Cerebellar cortex (tissue), 1 donor: Measurements from ENCODE around the gene CDIP1.

Experiments used
- DNase-seq: peaks from one replicate; pipeline ENCODE4 v3.0.0-alpha.2; 2015; ENCODE audit warnings: low spot score

CDIP1 gene

DNA sequence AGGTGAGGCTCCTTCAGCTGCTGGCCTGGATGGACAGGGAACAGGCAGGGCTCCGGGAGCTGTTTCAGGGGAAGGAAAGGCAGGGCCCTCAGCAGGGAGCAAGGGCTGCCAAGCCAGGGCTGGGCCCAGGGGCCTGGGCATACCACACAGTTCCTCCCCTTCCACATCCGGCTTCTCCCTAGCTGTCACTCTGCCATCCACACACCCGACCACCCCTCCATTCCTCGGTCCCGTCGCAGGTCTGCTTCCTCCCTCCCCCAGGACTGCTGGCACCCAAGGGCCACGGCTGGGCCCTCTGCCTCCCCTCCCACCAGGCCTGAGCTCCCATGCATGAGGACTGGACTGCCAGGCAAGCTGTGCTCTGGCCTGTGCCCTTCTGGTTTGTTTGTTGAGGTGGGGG, 24.0 kb downstream of the CDIP1 start:
- DNase-seq, result no peak

DNA sequence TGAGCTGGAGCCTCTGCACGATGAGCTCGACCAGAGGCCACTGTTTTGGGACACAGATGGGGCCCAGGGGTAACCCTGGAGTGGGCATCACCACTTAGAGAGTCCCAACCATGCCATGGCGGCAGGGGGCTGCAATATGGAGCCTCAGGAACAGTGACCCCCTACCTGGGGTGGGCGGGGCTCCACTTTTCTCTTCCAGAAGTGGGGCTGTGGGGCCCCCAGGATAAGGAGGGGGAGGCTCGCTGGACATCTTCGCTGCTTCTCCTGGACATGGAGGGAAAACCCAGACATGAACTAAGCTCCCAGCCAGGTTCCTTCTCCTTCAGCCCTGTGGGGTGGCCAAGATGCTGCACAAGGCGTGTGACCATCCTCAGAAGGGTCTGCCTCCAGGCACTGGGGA, 24.7 kb downstream of the CDIP1 start:
- no peak for DNase-seq

DNA sequence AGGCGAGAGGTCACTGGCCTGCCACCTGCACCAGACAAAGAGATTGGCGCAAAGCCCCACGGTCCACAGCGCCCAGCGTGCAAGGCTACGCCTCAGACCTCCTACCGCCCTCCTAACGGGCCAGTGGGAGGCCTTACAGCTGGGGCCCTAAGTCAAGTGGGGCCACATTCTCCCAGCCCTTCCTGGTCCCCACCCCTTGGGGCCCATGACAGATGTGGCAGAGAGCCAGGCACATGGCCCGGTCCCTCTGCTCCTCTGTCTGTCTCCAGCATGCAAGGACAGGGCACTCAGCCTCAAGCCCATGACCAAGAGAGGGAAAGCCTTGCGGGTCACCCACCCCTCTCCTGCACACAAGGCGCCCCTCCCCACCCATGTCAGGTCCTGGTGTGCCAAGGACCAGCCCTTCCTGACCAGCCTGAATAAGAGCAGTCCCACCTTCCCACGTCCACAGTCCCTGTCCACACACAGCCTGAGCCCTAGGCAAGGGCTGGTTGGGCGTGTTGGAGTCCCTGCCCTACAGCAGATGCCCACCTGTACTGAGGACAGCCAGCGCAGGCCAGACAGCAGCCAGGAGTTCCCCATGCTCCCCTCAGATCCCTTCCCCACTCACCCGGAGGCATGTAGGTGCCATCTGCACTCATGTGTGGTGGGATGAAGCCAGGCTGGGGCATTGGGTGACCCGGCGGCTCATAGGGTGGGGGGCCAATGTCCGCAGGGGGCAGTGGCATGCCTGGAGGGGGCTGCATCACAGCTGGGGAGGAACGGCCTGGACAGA, 25.3 kb downstream of the CDIP1 start:
- DNase-seq, result no peak

DNA sequence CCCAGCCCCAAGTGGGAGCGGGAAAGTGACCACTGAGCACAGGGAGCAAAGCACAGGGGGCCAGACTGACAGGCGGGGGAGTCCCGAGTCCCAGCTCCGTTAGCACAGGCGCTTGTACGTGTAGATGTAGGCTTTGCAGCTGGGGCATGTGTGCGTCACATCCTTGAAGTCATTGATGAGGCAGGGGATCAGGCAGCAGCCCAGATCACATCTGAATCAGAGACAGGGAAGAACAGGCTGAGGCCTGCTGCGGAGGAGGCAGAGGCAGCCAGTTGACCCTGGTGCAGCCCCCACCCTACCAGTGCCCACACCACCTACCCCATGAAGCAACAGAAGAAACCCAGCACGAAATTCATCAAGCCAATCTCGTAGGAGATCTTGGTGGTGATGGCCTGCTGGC, 26.1 kb downstream of the CDIP1 start:
- no peak for DNase-seq

DNA sequence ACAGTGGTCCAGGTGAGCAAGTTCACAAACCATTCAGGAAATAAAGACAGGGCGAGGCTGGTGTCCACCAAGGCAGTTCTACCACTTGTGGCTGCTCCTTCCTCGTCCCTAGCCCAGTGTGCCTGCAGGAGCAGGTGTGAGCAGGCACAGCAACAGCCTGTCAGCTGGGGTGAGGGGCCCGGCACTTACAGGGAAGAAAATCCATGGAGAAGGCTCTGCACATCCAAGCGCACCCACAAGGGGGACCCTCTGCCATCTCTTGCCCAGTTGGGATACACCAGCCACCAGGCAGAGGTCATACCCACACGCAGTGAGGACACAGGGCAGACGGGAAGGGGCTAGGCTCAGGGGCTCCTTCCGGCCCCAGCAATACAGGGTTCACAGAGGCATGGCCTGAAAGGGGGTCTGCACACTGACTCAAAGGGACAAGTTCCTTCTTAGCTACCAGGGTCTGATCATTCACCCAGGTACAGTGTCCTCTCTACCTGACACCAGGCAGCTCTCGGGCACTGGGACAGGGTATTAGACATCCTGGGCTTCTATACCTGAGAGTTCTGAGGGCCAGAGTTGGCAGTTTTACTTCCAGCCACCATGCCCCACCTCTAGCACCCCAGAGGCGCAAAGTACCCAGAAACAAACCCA, 27.0 kb downstream of the CDIP1 start:
- peak; percentile 75 for DNase-seq

DNA sequence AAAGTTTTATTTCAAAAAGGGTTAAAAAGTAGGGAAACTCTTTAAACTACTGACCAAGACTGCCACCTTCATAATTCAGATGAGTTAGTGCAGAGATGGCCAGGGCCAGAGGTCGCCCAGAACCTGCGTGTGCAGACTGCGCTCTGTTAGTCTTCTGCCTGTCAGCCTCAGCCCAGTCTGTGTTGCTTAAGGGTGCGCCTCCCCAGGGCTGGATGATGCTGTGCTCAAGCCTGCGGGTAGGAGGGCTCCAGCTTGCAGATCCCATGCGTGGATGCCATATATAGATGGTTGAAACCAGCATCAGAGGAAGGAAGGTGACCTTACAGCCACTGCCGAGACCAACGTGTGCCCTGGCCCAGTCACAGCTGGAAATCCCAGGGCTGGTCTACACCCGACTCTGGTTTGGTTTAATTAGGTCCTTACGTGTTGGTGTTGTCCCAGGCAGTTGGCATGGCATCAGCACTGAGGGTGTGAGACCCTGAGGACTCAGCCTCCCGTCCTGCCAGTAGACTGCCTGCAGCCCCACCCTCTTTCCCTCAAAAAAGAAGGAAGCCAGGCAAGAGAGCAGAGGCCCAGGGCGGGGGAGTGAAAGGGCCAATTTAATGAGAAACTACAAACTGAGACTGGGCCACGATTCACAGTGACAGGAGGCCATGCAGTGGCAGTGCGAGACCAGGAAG, 27.7 kb downstream of the CDIP1 start:
- no peak for DNase-seq

DNA sequence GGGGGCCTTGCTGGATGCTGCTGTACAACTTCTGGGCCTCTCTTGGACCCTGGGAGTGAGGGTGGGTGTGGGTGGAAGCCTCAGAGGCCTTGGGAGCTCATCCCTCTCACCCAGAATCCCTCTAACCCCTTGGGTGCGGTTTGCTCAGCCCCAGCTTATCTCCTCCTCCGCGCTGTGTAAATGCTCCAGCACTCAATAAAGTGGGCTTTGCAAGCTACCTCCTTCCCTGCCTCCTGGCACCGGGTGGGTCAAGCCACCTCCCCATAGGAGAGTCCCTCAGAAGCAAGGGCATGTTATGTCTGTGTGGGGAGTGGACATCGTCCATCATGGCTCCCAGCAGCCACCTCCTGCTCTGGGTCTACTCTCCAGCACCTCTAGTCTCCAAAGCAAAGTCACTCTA, 28.4 kb downstream of the CDIP1 start:
- DNase-seq, result no peak

DNA sequence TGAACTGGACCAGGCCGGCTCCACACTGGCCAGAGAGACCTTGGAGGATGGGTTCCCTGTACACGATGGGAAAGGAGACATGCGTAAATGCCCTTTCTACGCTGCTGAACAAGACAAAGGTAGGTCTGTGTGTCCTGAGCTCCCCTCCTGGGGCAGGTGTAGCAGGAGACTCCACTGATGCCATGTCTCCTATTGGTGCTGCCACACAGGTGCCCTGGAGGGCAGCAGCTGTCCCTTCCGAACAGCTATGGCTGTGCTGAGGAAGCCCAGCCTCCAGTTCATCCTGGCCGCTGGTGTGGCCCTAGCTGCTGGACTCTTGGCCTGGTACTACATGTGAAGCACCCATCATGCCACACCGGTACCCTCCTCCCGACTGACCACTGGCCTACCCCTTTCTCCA, 29.2 kb downstream of the CDIP1 start:
- DNase-seq, result no peak

DNA sequence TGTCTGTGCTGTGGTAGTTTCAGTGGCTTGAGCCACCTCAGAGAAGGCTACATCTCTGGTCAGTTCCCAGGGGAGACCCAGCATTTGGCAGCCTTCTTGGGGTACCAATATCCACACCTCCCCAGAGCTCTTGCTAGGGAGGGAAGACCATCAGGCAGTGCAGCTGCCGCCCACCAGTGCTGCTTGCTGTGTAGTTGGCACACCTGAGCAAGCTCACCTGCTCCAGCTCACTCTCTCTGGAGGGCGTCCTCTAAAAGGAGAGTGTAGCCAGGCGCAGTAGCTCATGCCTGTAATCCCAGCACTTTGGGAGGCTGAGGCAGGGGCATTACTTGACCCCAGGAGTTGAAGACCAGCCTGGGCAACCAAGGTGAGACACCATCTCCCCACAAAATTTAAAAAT, 29.8 kb downstream of the CDIP1 start:
- no peak for DNase-seq

DNA sequence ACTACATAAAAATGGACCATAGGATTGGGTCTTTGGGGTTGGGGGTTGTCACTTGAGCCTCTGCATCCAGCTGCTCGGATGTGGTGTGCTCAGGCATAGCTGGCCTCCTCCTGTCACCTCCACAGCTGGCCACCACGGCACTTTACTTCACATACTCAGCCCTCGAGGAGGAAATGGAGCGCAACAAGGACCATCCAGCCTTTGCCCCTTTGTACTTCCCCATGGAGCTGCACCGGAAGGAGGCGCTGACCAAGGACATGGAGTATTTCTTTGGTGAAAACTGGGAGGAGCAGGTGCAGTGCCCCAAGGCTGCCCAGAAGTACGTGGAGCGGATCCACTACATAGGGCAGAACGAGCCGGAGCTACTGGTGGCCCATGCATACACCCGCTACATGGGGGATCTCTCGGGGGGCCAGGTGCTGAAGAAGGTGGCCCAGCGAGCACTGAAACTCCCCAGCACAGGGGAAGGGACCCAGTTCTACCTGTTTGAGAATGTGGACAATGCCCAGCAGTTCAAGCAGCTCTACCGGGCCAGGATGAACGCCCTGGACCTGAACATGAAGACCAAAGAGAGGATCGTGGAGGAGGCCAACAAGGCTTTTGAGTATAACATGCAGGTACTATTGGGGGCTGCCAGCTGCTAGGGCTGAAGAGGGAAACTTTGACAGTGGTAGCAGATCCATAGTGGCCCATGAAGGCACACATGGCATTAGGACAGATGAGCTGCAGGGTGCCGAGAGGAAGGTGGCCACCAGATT, 30.8 kb downstream of the CDIP1 start:
- DNase-seq, result no peak

DNA sequence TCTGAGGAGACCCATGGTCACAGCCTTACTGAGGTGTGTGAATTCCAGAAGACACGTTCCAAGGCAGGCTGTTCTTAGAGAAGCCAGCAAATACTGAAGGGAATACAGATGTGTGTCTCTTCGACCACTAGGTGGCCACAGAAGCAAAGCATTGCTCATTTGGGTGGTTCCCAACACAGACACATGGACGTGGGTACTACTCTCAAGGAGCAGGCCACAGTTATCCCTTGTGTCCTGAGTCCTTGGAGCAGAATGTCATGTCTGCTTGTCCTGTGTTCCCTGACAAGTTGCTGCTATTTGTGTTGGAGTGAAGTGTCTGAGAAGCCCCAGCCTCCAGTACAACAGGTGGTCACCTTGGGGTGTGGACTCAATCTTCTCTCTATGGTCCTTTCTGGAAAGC, 32.1 kb downstream of the CDIP1 start:
- peak; percentile 93 for DNase-seq

DNA sequence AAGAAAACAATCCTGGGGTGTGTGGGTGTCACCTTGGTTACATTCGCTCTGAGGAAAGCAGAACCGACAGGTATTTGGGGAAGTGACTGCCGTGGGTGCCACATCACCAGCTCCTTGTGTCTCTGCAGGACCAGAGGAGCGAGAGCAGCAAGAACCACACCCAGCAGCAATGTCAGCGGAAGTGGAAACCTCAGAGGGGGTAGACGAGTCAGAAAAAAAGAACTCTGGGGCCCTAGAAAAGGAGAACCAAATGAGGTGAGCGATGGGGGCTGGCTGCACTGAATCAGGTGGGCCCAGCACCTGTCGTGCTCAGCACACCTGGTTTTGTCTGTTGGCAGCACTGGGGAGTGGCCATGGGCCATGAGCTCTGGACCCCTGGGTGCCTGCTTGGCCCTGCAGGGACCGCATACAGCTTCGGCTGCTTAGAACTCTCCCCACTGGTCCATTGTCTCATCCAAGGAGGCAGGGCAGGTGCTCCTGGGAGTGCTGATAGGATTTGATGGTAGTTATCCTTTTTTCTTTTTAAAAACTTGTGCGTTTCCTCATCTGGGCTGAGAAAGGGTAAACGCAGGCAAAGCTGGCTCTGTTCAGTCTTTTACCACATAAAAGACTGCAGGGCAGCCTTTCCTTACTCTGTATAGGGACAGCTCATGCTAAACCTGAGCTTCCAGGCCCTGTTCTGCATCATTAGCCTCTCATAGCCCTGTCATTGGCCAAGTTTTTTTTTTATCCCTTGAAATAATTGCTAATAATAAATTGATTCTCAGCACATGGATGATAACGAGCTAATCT, 33.0 kb downstream of the CDIP1 start:
- DNase-seq, result no peak

DNA sequence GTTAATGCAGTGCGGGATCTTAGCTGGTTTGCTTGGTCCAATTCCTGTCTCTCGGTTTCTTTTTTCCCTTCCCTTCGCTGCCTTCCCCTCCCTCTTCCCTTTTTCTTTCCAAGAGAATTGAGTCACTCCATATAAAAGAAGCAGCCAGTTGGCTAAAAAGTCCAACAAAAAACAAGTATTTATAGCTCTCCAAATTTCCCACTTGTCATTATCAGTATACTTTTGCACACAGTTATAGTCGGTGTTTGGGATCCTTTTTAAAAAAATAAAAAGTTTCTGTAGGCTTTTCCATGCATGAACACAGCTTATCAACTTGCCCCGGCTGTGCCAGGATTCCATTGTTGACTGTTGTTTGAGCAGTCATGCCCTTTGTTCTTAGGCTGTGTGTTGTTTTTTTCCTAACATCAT, 37.5 kb downstream of the CDIP1 start:
- DNase-seq, result no peak

DNA sequence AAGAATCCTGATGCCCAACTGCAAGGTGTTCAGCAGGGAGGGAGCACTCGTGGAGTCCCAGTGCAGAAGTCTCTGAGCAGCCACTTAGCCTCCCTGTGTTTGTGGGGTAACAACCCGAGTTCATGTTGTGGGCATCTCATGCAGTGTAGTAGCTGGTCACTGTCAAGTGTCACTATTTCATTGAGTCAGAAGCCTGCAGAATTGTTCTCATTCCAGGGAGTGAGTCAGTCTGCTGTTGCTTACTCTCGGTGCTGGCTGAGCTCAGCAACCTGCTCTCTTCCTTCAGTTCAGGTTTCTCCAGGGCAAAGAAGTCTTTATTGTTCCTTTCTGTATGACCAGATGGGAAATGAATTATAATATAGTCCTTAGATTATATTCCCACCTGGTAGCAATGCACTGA, 38.3 kb downstream of the CDIP1 start:
- DNase-seq, result no peak

DNA sequence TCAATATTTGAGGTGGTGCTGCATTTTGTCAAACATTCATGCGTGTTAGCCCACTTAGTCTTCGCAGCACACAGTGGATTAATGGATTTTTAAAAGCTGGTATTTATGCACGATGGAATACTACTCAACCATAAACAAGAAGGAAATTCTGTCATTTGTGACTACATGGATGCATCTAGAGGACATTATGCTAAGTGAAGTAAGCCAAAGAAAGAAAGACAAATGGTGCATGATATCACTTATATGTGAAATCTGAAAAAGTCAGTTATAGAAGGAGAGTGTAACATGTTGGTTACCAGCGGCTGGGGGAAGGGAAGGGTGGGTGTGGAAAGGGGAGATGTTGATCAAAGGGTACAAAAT, 39.4 kb downstream of the CDIP1 start:
- no peak for DNase-seq

DNA sequence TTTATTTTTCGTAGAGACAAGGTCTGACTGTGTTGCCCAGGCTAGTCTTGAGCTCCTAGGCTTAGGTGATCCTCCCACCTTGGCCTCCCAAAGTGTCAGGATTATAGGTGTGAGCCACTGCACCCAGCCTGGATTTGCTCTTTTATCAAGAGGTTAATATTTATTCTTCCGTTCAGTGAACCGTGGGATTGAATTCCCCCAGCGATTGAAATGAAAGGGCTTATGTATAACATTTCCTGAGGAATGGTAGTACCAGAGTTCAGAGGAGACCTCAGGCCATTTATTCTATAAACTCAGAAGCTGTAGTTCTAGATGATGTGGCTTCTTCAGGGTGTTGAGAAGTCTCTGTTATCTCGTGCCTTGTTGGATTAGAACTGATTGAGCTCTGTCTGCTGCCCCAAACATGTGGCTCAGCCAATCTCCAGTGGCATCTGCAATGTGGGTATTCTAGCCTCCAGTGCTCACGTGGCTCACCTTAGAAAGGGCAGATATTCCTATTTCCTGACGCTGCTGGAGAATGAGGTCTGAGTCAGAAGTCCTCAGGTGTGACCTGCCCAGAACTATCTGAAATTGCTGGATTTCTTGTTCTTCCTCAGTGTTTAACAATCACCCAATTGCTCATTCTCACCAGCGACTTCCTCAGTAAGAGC, 39.9 kb downstream of the CDIP1 start:
- DNase-seq, result no peak

DNA sequence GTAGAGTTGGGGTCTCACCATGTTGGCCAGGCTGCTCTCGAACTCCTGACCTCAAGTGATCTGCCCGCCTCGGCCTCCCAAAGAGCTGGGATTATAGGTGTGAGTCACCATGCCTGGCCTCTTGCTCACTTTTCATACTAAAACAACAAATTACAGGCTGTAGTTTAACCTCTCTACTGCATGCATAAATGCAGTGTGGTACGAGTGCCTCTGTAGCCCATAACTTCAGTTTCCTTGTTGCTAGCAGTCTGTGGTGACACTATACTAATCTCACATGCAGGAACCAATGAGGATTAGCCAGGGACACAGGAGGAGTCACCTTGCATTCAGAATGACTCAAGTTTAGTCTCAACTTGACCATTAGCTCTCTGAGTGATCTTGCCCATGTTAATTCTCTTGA, 42.3 kb downstream of the CDIP1 start:
- no peak for DNase-seq

DNA sequence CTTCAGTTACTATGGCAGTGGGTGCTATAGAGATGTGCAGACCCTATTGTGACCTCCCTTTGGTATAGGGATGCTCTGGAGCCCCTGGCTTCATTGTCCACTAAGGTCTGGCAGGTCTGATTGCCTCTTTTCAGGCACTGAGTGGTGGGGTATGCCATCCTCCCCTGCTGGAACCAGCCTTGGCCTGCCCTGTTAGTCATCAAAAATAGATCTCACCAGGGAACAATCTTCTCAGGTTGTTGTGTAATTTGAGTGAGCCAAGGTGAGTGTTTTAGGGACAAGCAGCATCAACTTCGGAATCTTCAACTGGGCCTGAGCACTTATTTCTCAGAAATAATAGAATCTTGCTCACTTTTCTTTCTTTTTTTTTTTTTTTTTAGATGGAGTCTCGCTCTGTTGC, 42.8 kb downstream of the CDIP1 start:
- DNase-seq, result no peak

DNA sequence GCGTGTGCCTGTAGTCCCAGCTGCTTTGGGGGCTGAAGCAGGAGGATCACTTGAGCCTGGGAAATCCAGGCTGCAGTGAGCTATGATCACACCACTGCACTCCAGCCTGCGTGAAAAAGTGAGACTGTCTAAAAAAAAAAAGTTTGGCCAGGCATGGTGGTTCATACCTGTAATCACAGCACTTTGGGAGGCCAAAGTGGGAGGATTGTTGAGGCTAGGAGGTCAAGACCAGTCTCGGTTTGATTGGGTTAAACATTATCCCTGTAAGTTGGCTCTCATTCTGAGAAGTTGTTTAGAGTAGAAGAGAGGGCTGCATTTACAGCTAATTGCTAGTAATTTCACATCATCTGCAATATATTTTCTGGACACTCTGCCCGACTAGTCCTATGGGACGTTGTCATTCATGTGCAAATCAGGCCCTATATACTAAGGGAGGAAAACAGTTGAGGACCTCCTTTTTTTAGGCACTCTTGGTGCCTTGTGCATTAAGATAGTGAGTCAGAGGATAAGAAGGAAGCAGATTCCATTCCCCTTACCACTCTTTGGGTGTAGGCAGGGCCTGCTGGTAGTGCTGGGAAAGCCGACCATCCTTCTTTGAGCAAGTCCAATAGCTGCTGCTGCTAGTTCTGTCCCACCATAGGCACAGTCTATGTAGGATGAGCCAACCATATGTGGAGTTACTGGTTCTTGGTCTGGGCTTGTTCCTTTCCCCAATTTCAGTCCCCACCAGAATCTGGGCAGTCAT, 43.7 kb downstream of the CDIP1 start:
- DNase-seq, result no peak

DNA sequence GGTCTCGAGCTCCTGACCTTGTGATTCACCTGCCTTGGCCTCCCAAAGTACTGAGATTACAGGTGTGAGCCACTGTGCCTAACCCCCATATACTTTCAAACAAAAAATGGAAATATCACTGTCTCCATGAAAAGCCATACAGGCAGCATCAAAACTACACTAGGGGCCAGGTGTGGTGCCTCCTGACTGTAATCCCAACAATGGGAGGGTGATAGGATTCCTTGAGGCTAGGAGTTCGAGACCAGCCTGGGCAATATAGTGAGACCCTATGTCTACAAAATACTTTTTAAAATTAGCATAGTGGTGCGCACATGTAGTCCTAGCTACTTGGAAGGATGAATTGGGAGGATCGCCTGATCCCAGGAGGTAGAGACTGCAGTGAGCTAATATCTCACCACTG, 46.7 kb downstream of the CDIP1 start:
- no peak for DNase-seq

DNA sequence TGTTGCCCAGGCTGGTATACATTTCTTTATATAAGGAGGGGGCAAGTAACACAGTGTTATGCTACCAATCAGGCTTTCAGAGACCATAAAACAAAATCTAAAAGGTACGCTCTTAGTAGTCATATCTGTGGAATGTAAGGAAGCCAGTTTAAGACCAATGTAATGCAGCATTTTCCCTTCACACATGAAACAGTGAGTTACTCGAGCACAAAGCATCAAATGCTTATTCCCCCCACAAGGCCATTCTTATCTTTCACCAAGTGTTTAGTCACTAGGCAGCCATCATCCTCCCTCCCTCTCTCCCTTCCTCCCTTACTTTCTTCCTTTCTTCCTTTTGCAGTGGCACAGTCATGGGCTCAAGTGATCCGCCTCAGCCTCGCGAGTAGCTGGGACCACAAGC, 49.5 kb downstream of the CDIP1 start:
- DNase-seq, result no peak
